Ovary (tissue), 9 donors: ENCODE data around the gene TNNT2. TPM values are rescaled to one million over a fixed set of nuclear protein-coding genes. Genes with fewer than 3 reads are reported as not detected.

Experiments
- DNase-seq, 5 donors: peaks; one replicate each; pipeline ENCODE4 v3.0.0-alpha.2; 2019 to 2020
- H3K27ac ChIP-seq, 2 donors: fragments of 200-600 bp; one replicate each; pipeline versions ENCODE4 v1.5.1 to v1.8.0; 2019 to 2022
- H3K27me3 ChIP-seq: fragments of 200-600 bp; one replicate; pipeline ENCODE4 v1.8.0; 2022
- H3K36me3 ChIP-seq: fragments of 200-600 bp; sonication (generic); one replicate; pipeline ENCODE4 v1.5.1; 2019
- H3K4me1 ChIP-seq: one replicate; pipeline ENCODE4 v1.8.1; 2013; ENCODE audit warnings: mild to moderate bottlenecking, moderate library complexity; ENCODE audit not compliant: insufficient read depth
- H3K4me3 ChIP-seq: fragments of 200-600 bp; sonication (generic); one replicate; pipeline ENCODE4 v1.5.1; 2017
- H3K9me3 ChIP-seq, 2 donors: fragments of 200-600 bp in 1 of 2; sonication (generic) in 1 of 2; one replicate each; pipeline versions ENCODE4 v1.5.1 to v1.8.1; 2013 to 2019; ENCODE audit warnings: mild to moderate bottlenecking in 1 of 2, moderate library complexity in 1 of 2
- CTCF ChIP-seq, 3 donors: fragments of 450-650 bp in 2 of 3; fragments of 200-600 bp in 1 of 3; IDR thresholded peaks; one replicate each; pipeline versions ENCODE4 v1.5.1 to v1.8.0; 2016 to 2022; ENCODE audit warnings: antibody characterized with exemption in 3 of 3, mild to moderate bottlenecking in 1 of 3
- EP300 ChIP-seq: sonication (generic); formaldehyde crosslinking; IDR thresholded peaks from one replicate; pipeline ENCODE4 v1.6.1; 2017; ENCODE audit warnings: antibody characterized with exemption
- POLR2A ChIP-seq: fragments of 450-650 bp; IDR thresholded peaks from one replicate; pipeline ENCODE4 v1.6.1; 2017; ENCODE audit warnings: antibody characterized with exemption, mild to moderate bottlenecking, moderate library complexity
- WGBS, 3 donors: extraction: QIAGEN DNeasy Blood & Tissue Kit in 1 of 3; methylation state at CpG; one replicate each; pipeline versions ENCODE4 v1.1.5 to v1.1.7; 2013 to 2017; 5-methylcytosine and 5-hydroxymethylcytosine counted together
- intact Hi-C, 4 donors: fragments of 100-400 bp; cut with DNase I; formaldehyde crosslinking; loops; one replicate each; pipeline versions ENCODE4 v1.11.0 to v1.15.1; 2022 to 2023
- polyA plus RNA-seq, 2 donors: library from polyadenylated mRNA; stranded (reverse); fragments of 200-250 nt in 1 of 2; fragments of 350-450 nt in 1 of 2; fragmentation: Illumina TruSeq in 1 of 2; extraction: RNeasy Lipid Tissue Mini Kit (QIAGEN cat#74804) in 1 of 2; gene quantifications; one replicate each; pipeline ENCODE4 v1.2.3, GENCODE V29; 2013 to 2014
- total RNA-seq, 7 donors: library from RNA; depleted of rRNA in 2 of 7; stranded (reverse); fragments of >200 nt in 2 of 7; fragmentation: NEBNext Ultra II Directional in 3 of 7; extraction: Animal tissue kit (Norgen Biotek cat#: 25700) in 3 of 7; gene quantifications; one replicate each; pipeline versions ENCODE4 v1.1.0 to v1.2.4, GENCODE V29; 2016 to 2023
- donor health status: DM: no; HTN: no; CAD: no; lungs with moderate emphysema.
- donor health status: DM: no; HTN: no; CAD: no.
- donor health status: Bipolar disorder and iron deficiency.
- donor health status: DM: yes; HTN: yes; CAD: no.
- donor health status: DM: no; HTN: no; CAD: no.
- donor health status: DM: yes; HTN: yes; CAD: no.

The TNNT2 gene
- total and polyA plus RNA-seq, 9 donors, result 0.11 to 2.8 (median 1.1) TPM; not detected in 1

GRCh38 chr1:201344206-201345080 lies 33.0 kb downstream of the TNNT2 start:
- H3K9me3 ChIP-seq, result no peaks in the 10 kb centered on the region
- no peaks in the 10 kb centered on the region for H3K27me3 ChIP-seq
- no peaks in the 10 kb centered on the region for H3K36me3 ChIP-seq
- H3K4me3 ChIP-seq, result no peak overlapping the region
- H3K4me1 ChIP-seq, result no peaks in the 10 kb centered on the region
- no peak for DNase-seq
- intact Hi-C loops, result no loop called here
- H3K27ac ChIP-seq, result no peak overlapping the region
- TF ChIP-seq POLR2A (no peak), EP300 (no peak), CTCF (IDR thresholded peaks at IDR 0.05) (no peak)
- WGBS, 3 donors, result 68 to 76% (median 69%) methylated on average over 7 of the region's 7 CpGs

- DNase-seq, result no peak
- intact Hi-C loops, result no loop called here
- H3K36me3 ChIP-seq, result no peaks in the 10 kb centered on the region
- no peaks in the 10 kb centered on the region for H3K4me1 ChIP-seq
- WGBS, 3 donors, result 88 to 94% (median 92%) methylated on average over 1 of the region's 1 CpG
- TF ChIP-seq POLR2A (no peak), EP300 (no peak), CTCF (IDR thresholded peaks at IDR 0.05) (no peak)
- H3K27me3 ChIP-seq, result no peaks in the 10 kb centered on the region
- no peaks in the 10 kb centered on the region for H3K9me3 ChIP-seq
- H3K27ac ChIP-seq, result no peak overlapping the region
- H3K4me3 ChIP-seq, result no peak overlapping the region
These were observed 36.1 kb downstream of the TNNT2 start for GRCh38 chr1:201341377-201341776.

GRCh38 chr1:201336711-201337450 lies 40.6 kb downstream of the TNNT2 start:
- Histone ChIP-seq H3K4me3 (no peak overlapping the region), H3K9me3 (no peaks in the 10 kb centered on the region), H3K36me3 (no peaks in the 10 kb centered on the region), H3K27ac (no peak overlapping the region), H3K4me1 (no peaks in the 10 kb centered on the region), H3K27me3 (no peaks in the 10 kb centered on the region)
- WGBS, 3 donors, result 90 to 93% (median 92%) methylated on average over 9 of the region's 9 CpGs
- intact Hi-C loops, result no loop called here
- no peak for DNase-seq
- TF ChIP-seq EP300, result no peak
- no peak for TF ChIP-seq CTCF (IDR thresholded peaks at IDR 0.05)
- TF ChIP-seq POLR2A, result no peak

- intact Hi-C loops, result no loop called here
- DNase-seq, result no peak
These were observed 41.6 kb downstream of the TNNT2 start for GRCh38 chr1:201335901-201336300.

More at GRCh38 chr1:201335901-201336300, 41.6 kb downstream of the TNNT2 start:
- WGBS, 3 donors, result 68 to 80% (median 73%) methylated on average over 3 of the region's 3 CpGs
- H3K9me3 ChIP-seq, result no peaks in the 10 kb centered on the region
- H3K4me1 ChIP-seq, result no peaks in the 10 kb centered on the region
- TF ChIP-seq CTCF (IDR thresholded peaks at IDR 0.05), result no peak
- no peaks in the 10 kb centered on the region for H3K36me3 ChIP-seq
- H3K27ac ChIP-seq, result no peak overlapping the region
- no peak overlapping the region for H3K4me3 ChIP-seq
- no peaks in the 10 kb centered on the region for H3K27me3 ChIP-seq
